ENCODE measurements around the gene FAM177B.
"Not testable (repeated sequence)": the region's sequence is repeated elsewhere in the genome, so short reads cannot be mapped to it uniquely, and the experiment has no call there.

Gene FAM177B

DNA sequence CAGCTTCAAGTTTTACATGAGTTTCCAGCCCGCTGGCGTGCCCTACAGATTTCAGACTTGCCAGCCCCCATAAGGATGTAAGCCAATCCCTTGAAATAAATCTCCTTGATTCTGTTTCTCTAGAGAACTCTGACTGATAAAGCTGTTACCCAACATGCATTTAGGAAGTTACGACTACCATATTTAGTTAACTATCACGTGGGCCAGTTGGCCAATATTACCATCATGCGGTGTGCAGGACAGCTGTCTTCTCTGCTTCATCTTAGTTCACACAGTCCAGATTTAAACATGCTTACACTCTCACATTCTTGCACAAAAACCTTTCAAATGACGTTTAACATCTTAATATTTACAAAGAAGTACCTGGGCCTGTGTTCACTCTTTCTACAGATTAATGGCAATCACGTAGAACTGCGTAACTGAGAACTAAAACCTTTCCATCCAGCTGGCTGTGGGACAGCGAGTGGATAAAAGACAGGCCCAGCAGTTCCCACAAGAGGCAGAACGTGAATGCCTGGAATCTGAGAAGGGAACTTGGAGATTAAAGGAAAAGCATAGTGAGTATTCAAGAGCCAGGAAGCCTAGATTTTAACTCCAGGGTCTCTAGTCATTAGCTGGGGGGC, 20.8 kb downstream of the FAM177B start:
- no peak for TF ChIP-seq POLR2A (IDR thresholded peaks at IDR 0.05; ENCODE audit: low read depth, low read length)
- FAIRE-seq (no peak), DNase-seq (ENCODE audit: insufficient read length, low spot score) (no peak)

DNA sequence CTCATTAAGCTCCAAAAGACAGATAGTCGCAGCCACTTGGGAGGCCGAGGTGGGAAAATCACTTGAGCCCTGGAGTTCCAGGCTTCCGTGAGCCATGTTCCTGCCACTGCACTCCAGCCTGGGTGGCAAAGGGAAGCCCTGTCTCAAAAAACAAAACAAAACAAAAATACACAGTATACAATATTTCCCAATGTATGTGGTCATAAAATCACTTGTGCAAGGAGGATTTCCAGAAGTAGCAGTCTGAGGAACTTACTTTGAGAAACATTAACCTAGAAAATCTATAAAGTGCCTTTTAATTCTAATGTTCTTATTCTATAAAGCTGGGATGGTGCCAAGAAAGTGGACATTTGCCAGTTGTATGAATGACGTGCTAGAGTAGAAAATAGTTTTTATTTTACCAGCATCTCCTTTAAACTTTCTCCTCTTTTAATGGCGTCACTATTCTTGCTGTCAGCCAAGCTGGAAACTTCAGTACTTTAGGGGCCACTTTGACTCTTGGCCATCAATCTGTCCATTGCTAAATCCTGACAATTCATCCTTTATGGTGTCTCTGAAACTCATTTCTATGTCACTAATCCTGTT, 22.5 kb downstream of the FAM177B start:
- DNase-seq (ENCODE audit: insufficient read length, low spot score) (no peak), FAIRE-seq (no peak)
- TF ChIP-seq POLR2A (IDR thresholded peaks at IDR 0.05; ENCODE audit: low read depth, low read length) = no peak

DNA sequence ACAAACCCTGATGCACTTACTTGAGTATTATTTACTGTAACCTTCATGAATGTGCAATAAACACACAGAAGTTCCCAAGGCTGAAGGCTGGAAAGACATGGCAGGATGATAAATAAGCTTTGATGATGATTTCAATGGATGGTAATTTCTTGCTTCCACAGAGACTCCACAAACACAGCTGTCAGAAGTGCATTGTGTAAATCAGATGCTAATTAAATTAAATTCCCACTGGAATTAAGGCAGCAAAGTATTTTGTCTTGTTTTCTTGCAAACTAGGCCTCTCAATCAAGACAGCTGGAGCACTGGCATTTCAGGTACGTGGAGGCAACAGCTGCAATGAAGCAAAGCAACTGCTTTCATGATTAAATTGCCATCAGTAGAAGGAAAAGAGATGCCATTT, 24.1 kb downstream of the FAM177B start:
- FAIRE-seq (no peak), DNase-seq (ENCODE audit: insufficient read length, low spot score) (no peak)
- no peak for TF ChIP-seq POLR2A (IDR thresholded peaks at IDR 0.05; ENCODE audit: low read depth, low read length)

DNA sequence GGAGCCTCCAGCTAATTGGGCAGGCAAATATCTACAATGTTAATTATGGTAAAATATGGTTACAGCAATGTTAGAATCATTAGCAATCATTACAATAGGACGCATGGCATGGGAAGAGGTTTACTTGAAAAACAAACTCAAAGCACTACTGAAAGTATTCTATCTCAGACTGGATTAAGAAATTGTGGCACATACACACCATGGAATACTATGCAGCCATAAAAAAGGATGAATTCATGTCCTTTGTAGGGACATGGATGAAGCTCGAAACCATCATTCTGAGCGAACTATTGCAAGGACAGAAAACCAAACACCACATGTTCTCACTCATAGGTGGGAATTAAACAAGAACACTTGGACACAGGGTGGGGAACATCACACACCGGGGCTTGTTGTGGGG, 25.2 kb downstream of the FAM177B start:
- not testable (repeated sequence) for DNase-seq (ENCODE audit: insufficient read length, low spot score); FAIRE-seq

DNA sequence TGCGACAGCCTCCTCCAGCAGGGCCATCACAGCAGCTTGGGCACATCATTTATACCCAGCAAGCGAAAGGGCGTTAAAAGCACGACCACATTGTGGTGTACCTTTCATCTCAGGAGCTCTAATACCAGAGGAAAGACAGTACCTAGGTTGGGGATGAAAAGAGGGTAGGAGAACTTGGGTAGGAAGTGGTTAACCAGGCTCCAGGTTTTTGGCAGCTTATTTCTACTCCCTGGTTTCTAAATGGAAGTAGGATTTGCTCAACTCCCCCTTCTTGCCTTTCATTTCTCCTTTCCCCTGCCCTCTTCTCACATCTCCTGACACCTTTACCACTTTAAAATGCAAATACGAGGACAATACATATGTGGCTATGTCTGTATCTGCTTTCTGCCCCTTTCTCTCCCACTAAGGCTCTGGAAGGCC, 30.2 kb downstream of the FAM177B start:
- FAIRE-seq = no peak
- no peak for TF ChIP-seq POLR2A (IDR thresholded peaks at IDR 0.05; ENCODE audit: low read depth, low read length)
- no peak for DNase-seq (ENCODE audit: insufficient read length, low spot score)

DNA sequence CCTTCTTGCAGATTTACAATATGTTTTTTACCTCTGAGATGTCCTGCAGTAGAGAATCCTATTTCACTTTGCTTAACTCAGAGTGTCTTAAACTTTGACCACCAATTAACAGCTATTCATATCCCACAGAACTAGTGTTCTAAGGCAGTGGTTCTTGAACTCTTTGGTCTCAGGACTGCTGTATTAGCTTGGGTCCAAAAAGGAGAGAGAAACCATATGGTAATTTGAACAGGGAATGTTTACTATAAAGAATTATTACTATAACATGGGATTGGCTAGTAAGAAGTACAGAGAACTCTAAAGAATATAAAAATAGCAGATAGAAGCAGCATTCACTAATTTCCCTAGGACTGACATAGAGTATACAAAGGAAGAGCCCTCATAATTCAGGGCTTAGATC, 31.6 kb downstream of the FAM177B start:
- DNase-seq (ENCODE audit: insufficient read length, low spot score) (no peak), FAIRE-seq (no peak)
- TF ChIP-seq POLR2A (IDR thresholded peaks at IDR 0.05; ENCODE audit: low read depth, low read length) = no peak

DNA sequence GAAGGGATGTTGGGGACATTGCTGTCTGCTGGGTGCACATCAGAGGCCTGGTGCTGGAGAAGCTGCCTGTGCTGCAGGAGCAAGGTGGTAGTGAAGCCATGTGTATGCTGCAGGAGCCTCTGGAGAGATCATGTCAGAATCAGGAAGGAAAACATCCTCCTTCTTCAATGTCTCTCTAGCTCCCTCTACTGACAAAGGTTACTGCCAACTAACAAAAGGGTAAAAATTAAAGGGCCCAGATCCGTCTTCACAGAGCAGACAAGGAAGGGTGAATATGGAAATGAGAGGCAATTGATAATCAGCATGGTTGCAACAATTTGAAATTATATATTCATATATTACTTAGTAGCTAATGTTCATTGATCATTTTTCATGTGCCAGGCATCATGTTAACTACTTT, 32.2 kb downstream of the FAM177B start:
- FAIRE-seq = no peak
- DNase-seq (ENCODE audit: insufficient read length, low spot score) = no peak
- TF ChIP-seq POLR2A (IDR thresholded peaks at IDR 0.05; ENCODE audit: low read depth, low read length) = no peak

DNA sequence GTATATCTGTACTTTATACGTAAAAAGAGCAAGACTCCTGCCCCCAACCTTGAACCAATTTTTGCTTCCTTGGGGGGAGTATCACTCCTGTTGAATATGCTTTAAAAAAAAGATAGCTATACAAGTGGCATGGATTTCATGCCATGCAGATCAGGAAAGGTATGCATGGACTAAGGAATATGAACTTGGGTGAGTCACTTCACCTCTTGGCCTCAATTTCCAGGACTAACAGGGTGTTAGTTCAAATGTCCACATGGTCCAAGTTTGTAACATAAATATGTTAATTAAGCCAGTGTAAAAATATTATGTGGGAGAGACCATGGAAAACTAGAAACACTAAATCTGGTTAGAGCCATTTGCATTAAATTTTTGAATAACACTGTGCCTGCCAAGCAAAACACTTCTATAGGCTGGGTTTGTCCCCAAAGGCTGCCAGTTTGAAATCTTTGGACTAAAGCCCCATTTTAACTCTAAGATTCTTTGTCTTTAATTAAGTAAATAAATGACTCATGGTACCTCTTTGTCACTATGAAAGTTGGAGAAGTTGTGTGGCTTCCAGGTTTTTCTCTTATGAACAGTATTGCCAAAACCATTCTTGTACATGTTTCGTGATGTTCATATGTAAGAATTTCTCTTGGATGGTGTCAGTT, 33.1 kb downstream of the FAM177B start:
- DNase-seq (ENCODE audit: insufficient read length, low spot score) (no peak), FAIRE-seq (no peak)
- TF ChIP-seq POLR2A (IDR thresholded peaks at IDR 0.05; ENCODE audit: low read depth, low read length) = no peak

DNA sequence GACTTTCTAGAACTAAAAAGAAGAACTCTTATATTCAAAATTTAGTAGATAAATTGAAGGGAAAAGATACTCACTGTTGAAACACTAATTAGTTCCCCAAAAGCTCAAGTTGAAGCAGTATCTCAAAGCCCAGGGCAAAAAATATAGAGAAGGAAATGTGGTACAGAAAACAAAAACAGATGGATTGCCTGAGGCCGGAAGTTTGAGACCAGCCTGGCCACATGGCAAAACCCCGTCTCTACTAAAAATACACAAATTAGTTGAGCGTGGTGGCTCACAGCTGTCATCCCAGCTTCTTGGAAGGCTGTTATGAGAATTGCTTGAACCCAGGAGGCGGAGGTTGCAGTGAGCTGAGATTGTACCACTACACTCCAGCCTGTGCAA, 36.0 kb downstream of the FAM177B start:
- no peak for TF ChIP-seq POLR2A (IDR thresholded peaks at IDR 0.05; ENCODE audit: low read depth, low read length)
- no peak for FAIRE-seq
- no peak for DNase-seq (ENCODE audit: insufficient read length, low spot score)

DNA sequence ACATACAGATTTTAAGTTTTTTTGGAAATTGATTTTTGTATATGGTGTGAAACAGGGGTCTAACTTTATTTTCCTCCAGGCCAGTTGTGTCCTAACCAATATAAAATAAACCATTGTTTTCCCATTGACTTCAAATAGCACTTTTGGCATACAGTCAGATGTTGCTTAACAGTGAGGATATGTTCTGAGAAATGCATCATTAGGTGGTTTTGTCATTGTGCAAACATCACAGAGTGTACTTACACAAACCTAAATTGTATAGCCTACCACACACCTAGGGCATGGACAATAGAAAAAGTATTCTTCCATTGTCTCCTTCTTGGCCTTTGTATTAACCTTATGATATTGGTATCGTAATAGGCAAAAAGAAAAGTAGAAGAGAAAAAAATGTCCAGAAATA, 40.5 kb downstream of the FAM177B start:
- FAIRE-seq = no peak

DNA sequence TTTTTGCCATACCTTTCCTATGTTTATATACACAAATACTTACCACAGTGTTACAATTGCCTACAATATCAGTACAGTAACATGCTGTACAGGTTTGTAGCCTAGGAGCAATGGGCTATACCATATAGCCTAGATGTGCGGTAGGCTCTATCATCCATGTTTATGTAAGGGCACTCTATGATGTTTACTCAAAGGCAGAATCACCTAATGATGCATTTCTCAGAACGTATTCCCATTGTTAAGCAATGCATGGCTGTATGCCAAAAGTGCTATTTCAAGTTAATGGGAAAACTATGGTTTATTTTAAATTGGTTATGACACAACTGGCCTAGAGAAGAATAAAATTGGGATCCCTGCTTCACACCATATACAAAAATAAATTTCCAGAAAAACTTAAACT, 41.0 kb downstream of the FAM177B start:
- FAIRE-seq = no peak

More for the DNA sequence above, 40.5 kb downstream of the FAM177B start:
- no peak for DNase-seq (ENCODE audit: insufficient read length, low spot score)
- no peak for TF ChIP-seq POLR2A (IDR thresholded peaks at IDR 0.05; ENCODE audit: low read depth, low read length)

DNA sequence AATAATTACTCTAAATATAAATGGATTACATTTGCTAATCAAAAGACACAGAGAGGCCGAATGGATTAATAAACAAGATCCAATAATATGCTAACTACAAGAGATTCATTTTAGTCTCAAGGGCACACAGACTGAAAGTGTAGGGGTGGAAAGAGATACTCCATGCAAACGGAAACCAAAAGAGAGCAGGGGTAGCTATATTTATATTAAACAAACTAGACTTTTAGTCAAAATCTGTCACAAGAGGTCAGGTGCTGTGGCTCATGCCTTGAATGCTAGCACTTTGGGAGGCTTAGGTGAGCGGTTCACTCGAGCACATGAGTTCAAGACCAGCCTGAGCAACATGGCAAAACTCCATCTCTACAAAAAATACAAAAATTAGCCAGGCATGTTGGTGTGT, 44.2 kb downstream of the FAM177B start:
- FAIRE-seq = no peak
- TF ChIP-seq POLR2A (IDR thresholded peaks at IDR 0.05; ENCODE audit: low read depth, low read length) = no peak
- no peak for DNase-seq (ENCODE audit: insufficient read length, low spot score)

More for the DNA sequence above, 41.0 kb downstream of the FAM177B start:
- no peak for TF ChIP-seq POLR2A (IDR thresholded peaks at IDR 0.05; ENCODE audit: low read depth, low read length)
- DNase-seq (ENCODE audit: insufficient read length, low spot score) = no peak

DNA sequence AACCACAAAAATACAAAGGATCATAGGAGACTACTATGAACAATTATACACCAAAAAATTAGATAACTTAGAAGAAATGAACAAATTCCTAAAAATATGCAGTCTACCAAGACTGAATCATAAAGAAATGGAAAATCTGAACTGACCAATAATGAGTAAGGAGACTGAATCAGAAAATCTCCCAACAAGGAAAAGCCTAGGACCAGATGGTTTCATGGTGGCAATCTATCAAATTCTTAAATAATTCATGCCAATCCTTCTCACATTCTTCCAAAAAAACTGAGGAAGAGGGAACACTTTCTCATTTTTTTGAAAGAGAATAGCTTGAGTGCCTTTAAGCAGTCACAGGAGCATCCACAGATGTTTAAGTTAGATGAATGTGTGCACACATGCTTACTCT, 46.0 kb downstream of the FAM177B start:
- no peak for TF ChIP-seq POLR2A (IDR thresholded peaks at IDR 0.05; ENCODE audit: low read depth, low read length)
- DNase-seq (ENCODE audit: insufficient read length, low spot score) = no peak
- no peak for FAIRE-seq

DNA sequence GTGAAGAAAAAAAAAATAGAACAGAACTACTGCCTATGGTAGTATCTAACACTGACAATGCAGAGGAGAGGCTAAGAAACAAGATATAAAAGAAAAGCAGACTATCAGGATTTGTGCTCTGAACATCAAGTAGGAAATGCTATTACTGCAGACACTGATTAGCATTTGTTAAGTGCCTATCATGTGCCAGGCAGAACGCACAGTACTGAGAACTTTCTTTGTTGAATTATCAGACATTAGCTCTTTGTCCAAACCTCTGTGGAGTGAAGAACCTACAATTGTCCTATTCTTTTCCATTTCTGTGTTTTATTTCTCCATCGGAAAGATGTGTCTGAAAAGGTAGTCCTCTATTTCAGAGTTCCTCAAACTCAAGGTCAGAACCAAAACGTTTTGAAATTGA, 47.4 kb downstream of the FAM177B start:
- no peak for DNase-seq (ENCODE audit: insufficient read length, low spot score)
- no peak for FAIRE-seq
- TF ChIP-seq POLR2A (IDR thresholded peaks at IDR 0.05; ENCODE audit: low read depth, low read length) = no peak

DNA sequence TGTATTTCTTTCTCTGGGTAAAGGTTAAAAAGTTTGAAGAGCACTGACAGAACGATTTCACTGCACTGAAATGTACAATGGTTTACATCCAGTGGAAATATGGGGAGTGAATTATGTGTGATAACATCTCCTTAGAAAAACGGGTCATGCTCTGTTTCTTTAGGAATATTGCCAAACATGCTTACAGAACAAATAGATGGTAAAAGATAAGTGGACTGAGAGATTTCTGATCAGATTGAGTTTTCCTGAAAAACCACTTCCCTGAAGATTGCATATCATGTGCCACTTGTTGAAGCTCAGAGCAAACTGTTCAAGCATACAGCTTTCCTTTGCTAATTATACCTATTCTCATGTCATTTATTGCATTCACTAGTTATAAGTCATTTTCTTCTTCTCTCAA, 47.9 kb downstream of the FAM177B start:
- FAIRE-seq = no peak
- TF ChIP-seq POLR2A (IDR thresholded peaks at IDR 0.05; ENCODE audit: low read depth, low read length) = no peak
- no peak for DNase-seq (ENCODE audit: insufficient read length, low spot score)

All from H54 (cell line).